ENCODE measurements around the gene AIP.

The AIP gene

DNA sequence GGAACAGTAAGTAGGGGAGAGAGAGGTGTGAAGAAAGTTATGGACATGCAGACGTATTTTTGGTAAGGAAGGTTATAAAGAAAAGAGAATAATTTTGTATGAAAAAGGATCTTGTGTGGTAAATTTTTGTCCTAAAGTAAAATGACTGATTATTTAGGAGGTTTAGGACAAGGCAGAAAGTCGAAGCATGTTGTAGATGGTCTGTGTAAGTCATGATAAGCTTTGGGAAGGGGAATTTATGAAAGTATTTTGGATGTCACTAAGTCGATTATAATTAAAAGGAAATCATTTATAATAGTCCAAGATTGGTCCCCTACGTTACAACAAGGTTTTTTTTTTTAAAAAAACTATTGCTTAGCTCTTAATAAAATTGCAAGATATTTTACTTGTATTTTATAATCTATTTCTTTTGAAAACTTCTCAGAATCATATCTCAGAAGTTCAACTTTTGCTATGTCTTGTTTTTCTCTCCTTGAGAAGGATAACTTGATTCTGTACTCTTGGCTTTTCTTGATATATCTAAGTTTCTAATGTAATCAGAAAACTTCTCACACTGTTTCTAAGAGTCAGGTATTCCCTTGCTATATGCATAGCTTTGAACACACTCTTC is 51.3 kb downstream of the AIP start:
- DNase-seq (ENCODE audit: low read depth): no peak

DNA sequence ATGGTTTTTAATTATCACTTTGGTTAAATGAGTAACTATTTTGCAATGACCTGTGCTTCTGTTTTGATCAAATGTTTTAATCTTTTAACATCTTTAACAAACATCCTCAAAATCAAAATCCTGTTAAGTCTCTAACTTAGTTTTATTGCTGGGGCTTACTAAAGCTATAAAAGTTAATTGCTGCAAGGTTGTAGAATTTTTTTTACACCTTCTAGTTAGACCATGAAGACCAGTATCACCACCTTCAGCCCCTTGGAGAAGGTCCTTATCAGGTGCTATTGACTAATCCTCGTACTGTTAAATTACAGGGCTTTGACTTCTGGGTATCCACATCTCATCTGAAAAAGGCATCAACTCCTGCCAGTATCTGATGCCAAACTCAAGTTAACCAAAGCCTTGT is 52.7 kb downstream of the AIP start:
- no peak for DNase-seq (ENCODE audit: low read depth)

DNA sequence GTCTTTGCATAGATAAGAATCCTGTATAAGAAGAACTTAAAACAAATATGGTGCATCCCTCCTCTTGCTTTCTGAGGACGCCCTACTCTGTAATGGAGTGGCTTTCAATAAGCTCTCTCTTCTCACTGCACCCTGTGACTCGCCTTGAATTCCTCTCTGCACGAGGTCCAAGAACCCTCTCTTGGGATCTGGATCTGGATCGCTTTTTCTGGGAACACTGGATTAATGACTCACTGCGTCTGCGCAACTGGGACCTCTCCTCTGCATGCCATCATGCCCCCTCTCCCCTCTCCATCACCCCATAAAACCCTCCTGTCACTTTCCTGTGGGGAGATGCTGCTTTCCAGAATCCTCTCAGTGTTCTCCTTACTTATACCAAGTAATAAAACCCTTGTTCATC is 55.5 kb downstream of the AIP start:
- DNase-seq (ENCODE audit: low read depth): no peak

DNA sequence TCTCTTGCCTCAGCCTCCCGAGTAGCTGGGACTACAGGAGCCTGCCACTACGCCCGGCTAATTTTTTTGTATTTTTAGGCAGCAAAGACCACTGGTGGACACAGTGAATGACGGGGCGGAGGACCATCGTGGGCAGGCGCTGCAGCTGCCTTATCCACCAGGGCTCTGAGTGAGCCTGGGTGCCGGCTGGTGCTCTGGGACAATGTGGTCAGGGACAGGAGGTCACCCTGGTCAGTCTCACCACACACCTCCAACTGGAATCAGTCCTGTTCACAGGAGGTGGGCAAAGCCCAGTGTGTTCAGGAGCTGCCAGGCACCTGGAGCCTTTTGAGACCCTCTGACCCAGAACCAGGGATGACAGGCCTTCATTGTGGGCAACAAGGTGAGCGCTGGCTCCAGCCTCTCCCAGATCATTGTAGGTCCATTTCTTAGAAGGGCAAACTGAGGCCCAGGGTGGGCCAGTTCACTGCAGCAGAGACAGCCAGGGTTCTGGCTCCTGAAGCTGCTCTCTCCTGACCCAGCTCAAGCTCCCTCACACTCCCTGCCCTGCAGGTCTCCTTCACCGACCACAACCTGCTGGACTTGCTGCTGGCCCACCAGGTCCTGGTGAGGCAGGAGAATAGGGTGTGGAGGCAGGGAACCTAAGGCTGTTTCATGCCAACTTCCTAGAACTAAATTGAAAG is 56.1 kb downstream of the AIP start:
- DNase-seq (ENCODE audit: low read depth): no peak

DNA sequence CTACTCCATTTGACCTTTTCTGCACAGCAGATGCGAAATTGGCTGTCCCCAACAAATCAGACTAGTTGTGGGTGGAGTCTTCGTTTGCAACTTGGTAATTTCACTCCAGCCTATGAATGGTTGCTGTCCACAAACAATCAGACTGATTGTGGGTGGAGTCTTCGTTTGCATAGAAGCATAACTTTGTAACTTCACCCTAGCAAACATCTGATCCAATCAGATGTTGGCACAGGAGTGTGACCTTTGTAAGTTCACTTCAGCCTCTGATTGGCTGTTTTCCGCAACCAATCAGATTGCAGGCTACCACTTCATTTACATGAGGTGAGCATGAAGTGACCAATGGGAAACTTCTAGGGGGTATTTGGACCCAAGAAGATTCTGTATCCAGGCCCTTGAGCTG is 56.7 kb downstream of the AIP start:
- no peak for DNase-seq (ENCODE audit: low read depth)

Data from activated T-helper 9 cell treated with anti-CD3 and anti-CD28 coated beads, Interleukin-2, amount 50 U/mL, for 16 hours (primary cell).